Embryonic facial prominence (tissue), 1 donor: Measurements from ENCODE around the gene LYAR.

Source experiments
- DNase-seq: peaks from one replicate; pipeline ENCODE4 v3.0.0-alpha.2; 2016; ENCODE audit errors: extremely low spot score

The LYAR gene

GRCh38 chr4:4289941-4290850, at the start of gene LYAR, which contains the start of gene ZBTB49:
Gene LYAR (minus strand): TSS chr4:4290154. CDS start chr4:4283742, 6,412 bp downstream.
Gene ZBTB49 (plus strand): TSS chr4:4290251. CDS start chr4:4299946, 9,695 bp downstream.
- peak; percentile 54 for DNase-seq

- no peak for DNase-seq
These were observed 49.6 kb upstream of the LYAR start for GRCh38 chr4:4339504-4340085.

- DNase-seq, result no peak
These were observed 48.5 kb upstream of the LYAR start for GRCh38 chr4:4338210-4339001.

- no peak for DNase-seq
These were observed 45.0 kb upstream of the LYAR start for GRCh38 chr4:4334798-4335520.

- peak; percentile 22 for DNase-seq
These were observed 43.3 kb upstream of the LYAR start for GRCh38 chr4:4333265-4333706.

- DNase-seq, result no peak
These were observed 42.6 kb upstream of the LYAR start for GRCh38 chr4:4332529-4332928.

- no peak for DNase-seq
These were observed 40.8 kb upstream of the LYAR start for GRCh38 chr4:4330794-4331193.

- DNase-seq, result no peak
These were observed 39.5 kb upstream of the LYAR start for GRCh38 chr4:4329496-4329895.

GRCh38 chr4:4328840-4329239, 38.9 kb upstream of the LYAR start:
- DNase-seq, result no peak

- DNase-seq, result no peak
These were observed 38.3 kb upstream of the LYAR start for GRCh38 chr4:4328206-4328605.

GRCh38 chr4:4327652-4328121, 37.7 kb upstream of the LYAR start:
- DNase-seq, result no peak

GRCh38 chr4:4326166-4326565, 36.2 kb upstream of the LYAR start:
- no peak for DNase-seq

- DNase-seq, result no peak
These were observed 35.4 kb upstream of the LYAR start for GRCh38 chr4:4325321-4325720.

GRCh38 chr4:4323705-4324534, 34.0 kb upstream of the LYAR start:
- no peak for DNase-seq

- DNase-seq, result no peak
These were observed 32.2 kb upstream of the LYAR start for GRCh38 chr4:4321951-4322688.

GRCh38 chr4:4320951-4321714, 31.2 kb upstream of the LYAR start:
- DNase-seq, result no peak

- no peak for DNase-seq
These were observed 30.6 kb upstream of the LYAR start for GRCh38 chr4:4320528-4320927.

- DNase-seq, result no peak
These were observed 27.7 kb upstream of the LYAR start for GRCh38 chr4:4317496-4318232.
